Spleen (tissue), 11 donors: ENCODE results near the gene GRIA4. TPM values are rescaled to one million over a fixed set of nuclear protein-coding genes. Genes with fewer than 3 reads are reported as not detected.

Source experiments
- DNase-seq: peaks from one replicate; pipeline ENCODE4 v3.0.0-alpha.2; 2020
- H3K27ac ChIP-seq, 8 donors: fragments of 200-600 bp; sonication (generic) in 7 of 8; 1 replicate in 4 of 8; 2 replicates in 4 of 8; pipeline versions ENCODE4 v1.5.0 to v1.8.0; 2016 to 2021; ENCODE audit warnings: inconsistent platforms in 4 of 8, mild to moderate bottlenecking in 4 of 8, moderate library complexity in 1 of 8
- H3K27me3 ChIP-seq, 7 donors: fragments of 200-600 bp; sonication (generic) in 6 of 7; replicated peaks in 1 of 7; 1 replicate in 4 of 7; 2 replicates in 3 of 7; pipeline versions ENCODE4 v1.5.0 to v1.8.0; 2016 to 2021; ENCODE audit warnings: inconsistent platforms in 3 of 7, mild to moderate bottlenecking in 1 of 7
- H3K36me3 ChIP-seq, 6 donors: fragments of 200-600 bp; sonication (generic) in 5 of 6; 1 replicate in 4 of 6; 2 replicates in 2 of 6; pipeline versions ENCODE4 v1.5.0 to v1.8.0; 2016 to 2021; ENCODE audit warnings: inconsistent platforms in 2 of 6
- H3K4me1 ChIP-seq, 6 donors: fragments of 200-600 bp; sonication (generic) in 5 of 6; 1 replicate in 3 of 6; 2 replicates in 3 of 6; pipeline versions ENCODE4 v1.5.0 to v1.8.0; 2016 to 2021; ENCODE audit warnings: inconsistent platforms in 3 of 6
- H3K4me3 ChIP-seq, 8 donors: fragments of 200-600 bp; sonication (generic) in 7 of 8; 1 replicate in 4 of 8; 2 replicates in 4 of 8; pipeline versions ENCODE4 v1.5.0 to v1.8.0; 2016 to 2021; ENCODE audit warnings: inconsistent platforms in 4 of 8, mild to moderate bottlenecking in 4 of 8, moderate library complexity in 2 of 8
- H3K9me3 ChIP-seq, 8 donors: fragments of 200-600 bp; sonication (generic) in 7 of 8; 1 replicate in 4 of 8; 2 replicates in 4 of 8; pipeline versions ENCODE4 v1.5.0 to v1.8.0; 2016 to 2021; ENCODE audit warnings: inconsistent platforms in 4 of 8
- CTCF ChIP-seq, 11 experiments: fragments of 200-600 bp in 7 of 11; fragments of 450-650 bp in 4 of 11; sonication (generic) in 4 of 11; IDR thresholded peaks in 8 of 11; conservative IDR thresholded peaks in 3 of 11; 1 replicate in 7 of 11; 2 replicates in 4 of 11; pipeline versions ENCODE4 v1.4.0 to v1.8.0; 2016 to 2021; ENCODE audit warnings: antibody characterized with exemption in 11 of 11, inconsistent platforms in 4 of 11, mild to moderate bottlenecking in 1 of 11
- POLR2A ChIP-seq, 3 donors: fragments of 450-650 bp; IDR thresholded peaks; one replicate each; pipeline ENCODE4 v1.5.1; 2017; ENCODE audit warnings: antibody characterized with exemption in 3 of 3, mild to moderate bottlenecking in 1 of 3
- POLR2AphosphoS5 ChIP-seq, 3 donors: sonication (generic); formaldehyde crosslinking; IDR thresholded peaks; one replicate each; pipeline ENCODE4 v1.5.1; 2017; ENCODE audit warnings: antibody characterized with exemption in 3 of 3
- WGBS, 5 donors: extraction: QIAGEN DNeasy Blood & Tissue Kit in 3 of 5; methylation state at CpG; one replicate each; pipeline versions ENCODE4 v1.1.5 to v1.1.7; 2013 to 2018; 5-methylcytosine and 5-hydroxymethylcytosine counted together
- intact Hi-C: fragments of 100-400 bp; cut with DNase I; formaldehyde crosslinking; loops from one replicate; pipeline ENCODE4 v1.15.0; 2023; ENCODE audit warnings: low total_unique reads
- polyA plus RNA-seq, 3 donors: library from polyadenylated mRNA; stranded (reverse); fragments of 200-250 nt; gene quantifications; one replicate each; pipeline ENCODE4 v1.2.1, GENCODE V29; 2013
- total RNA-seq, 7 donors: library from RNA; depleted of rRNA in 3 of 7; stranded (reverse); fragments of >200 nt in 3 of 7; fragmentation: NEBNext Ultra II Directional in 4 of 7; extraction: Animal tissue kit (Norgen Biotek cat#: 25700) in 4 of 7; gene quantifications; one replicate each; pipeline versions ENCODE4 v1.1.0 to v1.2.1, GENCODE V29; 2016 to 2021
- donor health status: healthy with polysubstance abuse.
- donor health status: DM: no; HTN: no; CAD: no; lungs with moderate emphysema.
- donor health status: DM: no; HTN: no; CAD: no.
- donor health status: Bipolar disorder and iron deficiency.
- donor health status: healthy.
- donor health status: DM: no; HTN: no; CAD: no.
- donor health status: DM: yes; HTN: yes; CAD: no.

The GRIA4 gene
- total and polyA plus RNA-seq, 10 donors: not detected

DNA sequence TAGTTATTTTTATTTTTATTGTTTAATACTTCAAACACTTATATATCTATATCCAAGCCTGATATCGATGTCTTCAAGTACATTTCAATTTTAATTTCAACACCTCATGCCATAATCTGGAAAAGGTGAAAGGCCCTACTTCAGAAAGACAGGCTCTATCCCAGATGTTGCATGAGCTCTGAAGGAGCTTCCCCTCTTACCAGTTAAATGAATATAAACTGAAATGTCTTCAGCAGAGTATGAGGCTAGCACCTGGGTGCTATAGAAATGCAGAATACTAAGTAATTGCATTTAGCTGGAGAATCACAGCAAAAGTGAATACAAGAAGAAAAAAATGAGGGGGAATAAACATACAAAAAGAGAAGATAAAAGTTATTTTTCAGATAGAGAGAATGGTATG is 11.5 kb upstream of the GRIA4 start:
- no peaks in the 10 kb centered on the region for H3K36me3 ChIP-seq
- H3K27ac ChIP-seq: no peak overlapping the region
- TF ChIP-seq POLR2A (IDR thresholded peaks at IDR 0.05): no peak
- TF ChIP-seq CTCF (IDR thresholded peaks at IDR 0.05 in 8 of 11, conservative IDR thresholded peaks at IDR 0.05 in 3 of 11): no peak
- no peak for TF ChIP-seq POLR2AphosphoS5 (IDR thresholded peaks at IDR 0.05)
- no peaks in the 10 kb centered on the region for H3K9me3 ChIP-seq
- DNase-seq: no peak
- no peaks in the 10 kb centered on the region for H3K4me1 ChIP-seq
- H3K4me3 ChIP-seq: no peak overlapping the region
- H3K27me3 ChIP-seq: no peaks in the 10 kb centered on the region
- 78 to 85% (median 81%) methylated on average over 1 of the region's 1 CpG for WGBS, 5 donors
- intact Hi-C loops: no loop called here

DNA sequence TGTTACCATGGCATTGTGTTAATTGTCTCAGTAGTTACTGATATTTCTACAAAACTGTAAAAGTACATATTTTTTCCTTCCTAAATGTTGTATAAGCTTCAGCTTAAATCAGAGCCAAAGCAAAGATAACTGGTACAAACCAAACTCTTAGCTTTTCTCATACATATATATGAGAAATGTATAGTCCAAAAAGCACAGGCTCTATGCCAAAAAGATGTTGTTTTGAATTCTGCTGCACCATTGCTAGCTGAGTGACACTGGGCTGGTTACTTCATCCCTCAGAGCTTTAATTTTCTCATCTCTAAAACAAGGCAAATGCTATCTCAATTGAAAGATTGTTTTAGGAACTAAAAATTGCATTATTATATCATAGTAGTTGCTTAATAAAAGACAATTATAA is 6.7 kb upstream of the GRIA4 start:
- no peaks in the 10 kb centered on the region for H3K4me1 ChIP-seq
- TF ChIP-seq POLR2AphosphoS5 (IDR thresholded peaks at IDR 0.05) (no peak), CTCF (IDR thresholded peaks at IDR 0.05 in 8 of 11, conservative IDR thresholded peaks at IDR 0.05 in 3 of 11) (no peak), POLR2A (IDR thresholded peaks at IDR 0.05) (no peak)
- no peak overlapping the region for H3K27ac ChIP-seq
- peaks cover 0 to 12% (median 0%) of the 10 kb centered on the region in 7 donors for H3K27me3 ChIP-seq
- intact Hi-C loops: no loop called here
- DNase-seq: no peak
- H3K9me3 ChIP-seq: peaks cover 0 to 7% (median 0%) of the 10 kb centered on the region in 8 donors
- H3K36me3 ChIP-seq: no peaks in the 10 kb centered on the region
- H3K4me3 ChIP-seq: no peak overlapping the region

GRCh38 chr11:105609341-105609781 is 512 bp upstream of the GRIA4 start:
- H3K27ac ChIP-seq: no peak overlapping the region
- peak overlapping the region in 1 of 8 donors; percentile 58 for H3K4me3 ChIP-seq
- H3K36me3 ChIP-seq: no peaks in the 10 kb centered on the region
- WGBS, 5 donors: 5 to 9% (median 9%) methylated on average over 7 of the region's 7 CpGs
- no peak for TF ChIP-seq POLR2A (IDR thresholded peaks at IDR 0.05)
- no peak for TF ChIP-seq POLR2AphosphoS5 (IDR thresholded peaks at IDR 0.05)
- no peak for TF ChIP-seq CTCF (IDR thresholded peaks at IDR 0.05 in 8 of 11, conservative IDR thresholded peaks at IDR 0.05 in 3 of 11)
- intact Hi-C loops: no loop called here
- DNase-seq: peak; percentile 48
- peaks cover 0 to 42% (median 28%) of the 10 kb centered on the region in 7 donors for H3K27me3 ChIP-seq
- peaks cover 5 to 21% (median 17%) of the 10 kb centered on the region in 6 donors for H3K4me1 ChIP-seq
- peaks cover 0 to 7% (median 0%) of the 10 kb centered on the region in 8 donors for H3K9me3 ChIP-seq

DNA sequence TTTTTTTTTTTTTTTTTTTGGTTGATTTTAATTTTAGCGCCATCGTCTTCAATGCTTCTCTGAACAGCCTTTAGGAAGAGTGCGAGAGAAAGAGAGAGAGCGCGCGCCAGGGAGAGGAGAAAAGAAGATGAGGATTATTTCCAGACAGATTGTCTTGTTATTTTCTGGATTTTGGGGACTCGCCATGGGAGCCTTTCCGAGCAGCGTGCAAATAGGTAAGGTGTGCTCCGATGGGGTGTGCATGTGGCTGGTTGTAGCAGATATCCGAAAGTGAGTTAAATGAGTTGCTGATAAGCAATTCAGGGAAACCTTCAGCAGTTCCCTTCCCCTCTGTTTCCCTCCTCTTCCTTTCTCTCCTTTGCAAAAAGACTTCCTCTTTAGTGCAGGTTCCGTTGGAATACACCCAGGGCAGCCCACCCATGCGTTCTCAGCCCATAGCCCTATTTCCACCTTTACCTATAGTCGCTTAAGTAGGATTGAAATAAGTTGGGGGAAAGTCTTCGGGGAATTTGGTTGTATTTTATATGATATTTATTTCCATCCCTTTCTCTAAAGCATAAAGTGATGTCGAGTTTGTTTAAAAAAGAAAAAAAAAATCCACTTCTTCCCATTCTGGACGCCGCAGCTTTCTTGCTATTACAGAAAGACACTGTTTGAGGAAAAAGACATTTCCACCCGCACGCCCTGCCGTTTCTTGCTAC is 1.1 kb downstream of the GRIA4 start:
- H3K27ac ChIP-seq: no peak overlapping the region
- peak overlapping the region in 5 of 8 donors; percentile 8 to 58 (median 32) for H3K4me3 ChIP-seq
- TF ChIP-seq CTCF (IDR thresholded peaks at IDR 0.05 in 8 of 11, conservative IDR thresholded peaks at IDR 0.05 in 3 of 11): no peak
- no peak for DNase-seq
- peaks cover 0 to under 1% (median 0%) of the 10 kb centered on the region in 8 donors for H3K9me3 ChIP-seq
- no peaks in the 10 kb centered on the region for H3K36me3 ChIP-seq
- WGBS, 5 donors: 11 to 14% (median 14%) methylated on average over 21 of the region's 21 CpGs
- intact Hi-C loops: no loop called here
- H3K4me1 ChIP-seq: peaks cover 5 to 21% (median 17%) of the 10 kb centered on the region in 6 donors
- peaks cover 0 to 38% (median 28%) of the 10 kb centered on the region in 7 donors for H3K27me3 ChIP-seq
